Testis (tissue), 2 donors: Measurements from ENCODE around the gene DRD1.

ENCODE experiments used
- POLR2A ChIP-seq: fragments of 450-650 bp; IDR thresholded peaks from one replicate; pipeline ENCODE4 v1.6.1; 2017; ENCODE audit warnings: antibody characterized with exemption, mild to moderate bottlenecking, moderate library complexity
- TF ChIP-seq, protein P1 (sequence below), 3 experiments: fragments of 450-650 bp in 2 of 3; fragments of 200-600 bp in 1 of 3; sonication (generic) in 1 of 3; IDR thresholded peaks; one replicate each; pipeline ENCODE4 v1.5.1; 2016 to 2019; ENCODE audit warnings: antibody characterized with exemption in 3 of 3, mild to moderate bottlenecking in 2 of 3, moderate library complexity in 1 of 3

DNA sequence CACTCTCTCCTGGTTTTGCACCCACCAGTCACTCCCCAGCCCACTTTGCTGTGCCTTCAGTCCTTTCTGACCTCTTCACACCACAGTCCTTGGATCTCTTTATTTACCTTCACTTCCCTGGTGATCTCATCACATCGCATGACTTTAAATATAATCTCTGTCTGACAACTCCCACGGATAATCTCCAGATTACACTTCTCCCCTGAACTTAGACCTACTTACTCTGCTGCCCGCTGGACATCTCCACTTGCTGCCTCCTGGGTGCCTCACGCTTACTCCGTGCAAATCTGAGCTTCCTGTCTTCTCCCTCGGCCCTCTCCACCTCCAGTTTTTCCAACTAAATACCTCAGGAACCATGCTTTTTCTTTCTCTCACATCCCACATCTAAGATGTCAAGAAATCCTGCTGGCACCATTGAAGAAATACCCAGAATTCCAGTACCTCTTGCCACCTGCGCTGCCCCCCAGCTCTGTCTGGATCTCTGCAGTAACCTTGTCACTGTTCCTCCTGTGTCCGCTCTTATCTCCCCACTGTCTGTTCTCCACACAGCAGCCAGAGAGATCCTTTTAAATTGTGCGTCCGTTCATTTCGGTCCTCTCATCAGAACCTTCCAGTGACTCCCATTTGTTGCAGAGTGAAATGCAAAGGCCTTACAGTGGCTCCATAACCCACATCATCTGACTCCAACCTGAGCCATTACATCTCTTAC lies 43.7 kb upstream of the DRD1 start:
- TF ChIP-seq, protein P1, sequence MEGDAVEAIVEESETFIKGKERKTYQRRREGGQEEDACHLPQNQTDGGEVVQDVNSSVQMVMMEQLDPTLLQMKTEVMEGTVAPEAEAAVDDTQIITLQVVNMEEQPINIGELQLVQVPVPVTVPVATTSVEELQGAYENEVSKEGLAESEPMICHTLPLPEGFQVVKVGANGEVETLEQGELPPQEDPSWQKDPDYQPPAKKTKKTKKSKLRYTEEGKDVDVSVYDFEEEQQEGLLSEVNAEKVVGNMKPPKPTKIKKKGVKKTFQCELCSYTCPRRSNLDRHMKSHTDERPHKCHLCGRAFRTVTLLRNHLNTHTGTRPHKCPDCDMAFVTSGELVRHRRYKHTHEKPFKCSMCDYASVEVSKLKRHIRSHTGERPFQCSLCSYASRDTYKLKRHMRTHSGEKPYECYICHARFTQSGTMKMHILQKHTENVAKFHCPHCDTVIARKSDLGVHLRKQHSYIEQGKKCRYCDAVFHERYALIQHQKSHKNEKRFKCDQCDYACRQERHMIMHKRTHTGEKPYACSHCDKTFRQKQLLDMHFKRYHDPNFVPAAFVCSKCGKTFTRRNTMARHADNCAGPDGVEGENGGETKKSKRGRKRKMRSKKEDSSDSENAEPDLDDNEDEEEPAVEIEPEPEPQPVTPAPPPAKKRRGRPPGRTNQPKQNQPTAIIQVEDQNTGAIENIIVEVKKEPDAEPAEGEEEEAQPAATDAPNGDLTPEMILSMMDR (IDR thresholded peaks at IDR 0.05), result no peak
- TF ChIP-seq POLR2A, result no peak
